HG03103 (cell line): ENCODE data around the gene GLI2.

Experiments used
- ATAC-seq: cut with Tn5 transposase; IDR thresholded peaks from one replicate; pipeline ENCODE4 v1.9.1; 2021; ENCODE audit warnings: low read depth; ENCODE audit not compliant: unreplicated experiment

The GLI2 gene

DNA sequence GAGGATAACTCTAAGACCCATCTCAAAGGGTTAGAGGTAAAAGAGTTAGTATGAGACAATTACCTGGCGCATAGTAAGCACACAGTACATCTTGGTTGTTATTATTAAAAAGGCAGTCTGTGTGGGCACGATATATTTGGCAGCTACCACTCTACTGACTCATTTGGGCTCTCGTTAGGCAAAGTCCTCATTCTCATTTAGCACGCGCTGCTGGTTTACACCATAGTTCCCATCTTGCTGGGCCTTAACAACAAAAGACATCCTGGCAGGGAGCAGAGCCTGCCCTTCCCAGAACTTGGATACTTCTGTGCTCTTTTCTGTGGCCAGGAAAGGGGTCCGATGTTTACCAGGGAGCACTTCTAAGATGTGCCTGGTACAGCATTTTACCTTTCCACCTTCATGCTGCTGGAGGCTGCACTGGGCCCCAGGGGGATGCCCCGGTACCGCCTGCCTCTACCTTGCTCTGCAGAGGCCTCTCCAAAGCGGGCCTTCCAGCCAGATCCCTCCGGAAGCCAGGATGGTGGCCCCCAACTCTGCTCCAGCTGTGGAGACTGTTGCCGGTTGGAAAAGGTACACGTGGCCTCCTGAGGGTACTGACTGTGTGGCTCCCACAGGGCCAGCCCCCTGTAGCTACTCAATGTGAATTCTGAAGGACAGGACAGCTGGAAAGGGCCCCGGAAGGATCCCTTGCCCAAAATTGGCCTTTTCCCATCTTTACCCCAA is 15.0 kb downstream of the GLI2 start:
- no peak for ATAC-seq

DNA sequence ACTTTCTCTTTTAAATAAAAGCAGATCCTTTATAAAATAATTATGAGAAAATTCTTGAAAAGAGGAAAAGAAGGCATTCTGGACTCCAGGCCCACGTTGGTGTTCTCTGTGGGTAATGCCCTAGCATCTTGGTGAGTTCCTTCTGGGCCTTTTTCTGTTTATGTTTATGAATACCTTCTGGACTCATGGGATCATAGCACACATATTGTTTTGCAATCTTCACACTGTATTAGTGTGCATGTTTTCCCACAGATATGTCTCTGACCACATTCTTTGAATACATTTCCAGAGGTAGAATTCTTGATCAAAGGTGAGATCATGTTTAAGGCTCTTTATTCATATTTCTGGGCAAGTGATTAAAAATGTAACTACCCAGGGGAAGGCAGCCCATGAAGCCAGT is 15.9 kb downstream of the GLI2 start:
- no peak for ATAC-seq

DNA sequence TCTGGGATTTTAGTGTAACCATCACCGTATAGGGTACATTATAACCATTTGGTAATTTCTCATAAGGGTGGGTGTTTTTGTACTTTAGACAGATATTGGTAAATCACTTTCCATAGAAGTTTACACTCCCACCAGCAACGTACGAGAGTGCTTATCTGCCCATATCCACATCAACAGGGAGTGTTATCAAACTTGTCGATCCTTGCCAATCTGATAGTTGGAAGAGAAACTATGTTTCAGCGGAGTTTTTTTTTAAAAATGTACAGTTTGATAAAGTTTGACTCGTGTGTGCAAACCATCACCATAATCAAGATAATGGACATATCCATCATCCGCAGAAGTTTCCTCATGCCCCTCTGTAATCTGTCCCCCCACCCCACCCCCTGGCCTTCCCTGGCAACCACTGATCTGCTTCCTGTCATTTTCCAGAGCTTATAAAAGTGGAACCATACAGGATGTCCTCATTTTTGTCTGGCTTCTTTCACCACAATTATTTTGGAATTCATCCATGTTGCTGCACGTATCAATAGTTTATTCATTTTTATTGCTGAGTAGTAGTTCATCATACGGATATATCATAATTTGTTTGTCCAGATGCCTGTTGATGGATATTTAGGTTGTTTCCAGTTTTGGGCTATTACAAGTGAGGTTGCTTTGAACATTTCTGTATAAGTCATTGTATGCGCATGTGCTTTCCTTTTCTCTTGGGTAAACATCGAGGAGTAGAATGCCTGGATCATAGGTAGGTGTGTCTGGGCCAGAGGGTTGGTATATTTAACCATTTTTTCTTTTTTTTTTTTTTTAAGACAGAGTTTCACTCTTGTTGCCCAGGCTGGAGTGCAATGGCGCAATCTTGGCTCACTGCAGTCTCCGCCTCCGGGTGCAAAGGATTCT is 18.6 kb downstream of the GLI2 start:
- no peak for ATAC-seq

DNA sequence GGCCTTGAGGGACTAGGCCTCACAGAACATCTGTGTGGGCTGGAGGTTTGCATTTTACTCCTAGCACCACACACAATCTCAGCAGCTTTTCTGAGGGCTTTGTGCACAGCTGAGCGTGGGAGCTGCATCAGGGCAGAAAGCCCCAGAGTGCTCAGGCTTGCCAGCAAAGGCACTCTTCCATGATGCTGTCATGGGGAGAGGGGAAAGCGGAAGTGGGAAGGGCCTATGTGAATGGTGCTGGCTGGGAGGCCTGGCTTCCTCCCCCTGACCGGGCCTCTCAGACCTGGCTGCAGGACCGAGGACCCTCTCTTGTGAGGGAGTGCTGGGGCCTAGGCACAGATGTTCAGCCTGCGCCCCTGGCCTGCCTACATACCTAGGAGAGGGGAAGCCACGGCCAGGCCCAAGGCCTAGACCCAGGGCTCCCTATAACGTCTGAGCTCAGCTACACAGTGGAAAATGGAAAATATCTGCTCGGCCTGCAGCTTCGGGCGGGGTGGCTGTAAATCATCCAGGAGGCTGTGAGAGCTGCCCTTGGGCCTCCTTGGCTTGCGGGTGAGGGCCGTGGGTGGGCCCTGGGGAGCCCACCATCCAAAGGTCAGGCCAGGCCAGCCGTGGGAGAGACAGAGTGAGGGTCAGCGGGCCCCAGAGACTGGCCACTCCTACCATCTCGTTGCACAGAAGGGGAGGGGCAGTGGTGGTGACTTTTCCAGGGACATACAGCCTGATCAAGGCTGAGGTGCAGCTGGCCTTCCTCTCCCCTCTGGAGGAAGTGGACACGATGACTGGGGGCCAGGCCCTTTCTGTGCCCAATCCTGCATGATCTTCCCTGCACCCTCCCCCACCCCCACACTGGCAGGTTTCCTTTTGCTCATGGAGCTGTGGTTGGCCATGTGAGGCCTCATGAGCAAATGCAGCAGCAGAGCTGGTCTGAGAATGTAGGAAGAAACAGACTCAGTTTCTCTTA is 22.8 kb downstream of the GLI2 start:
- ATAC-seq: no peak

DNA sequence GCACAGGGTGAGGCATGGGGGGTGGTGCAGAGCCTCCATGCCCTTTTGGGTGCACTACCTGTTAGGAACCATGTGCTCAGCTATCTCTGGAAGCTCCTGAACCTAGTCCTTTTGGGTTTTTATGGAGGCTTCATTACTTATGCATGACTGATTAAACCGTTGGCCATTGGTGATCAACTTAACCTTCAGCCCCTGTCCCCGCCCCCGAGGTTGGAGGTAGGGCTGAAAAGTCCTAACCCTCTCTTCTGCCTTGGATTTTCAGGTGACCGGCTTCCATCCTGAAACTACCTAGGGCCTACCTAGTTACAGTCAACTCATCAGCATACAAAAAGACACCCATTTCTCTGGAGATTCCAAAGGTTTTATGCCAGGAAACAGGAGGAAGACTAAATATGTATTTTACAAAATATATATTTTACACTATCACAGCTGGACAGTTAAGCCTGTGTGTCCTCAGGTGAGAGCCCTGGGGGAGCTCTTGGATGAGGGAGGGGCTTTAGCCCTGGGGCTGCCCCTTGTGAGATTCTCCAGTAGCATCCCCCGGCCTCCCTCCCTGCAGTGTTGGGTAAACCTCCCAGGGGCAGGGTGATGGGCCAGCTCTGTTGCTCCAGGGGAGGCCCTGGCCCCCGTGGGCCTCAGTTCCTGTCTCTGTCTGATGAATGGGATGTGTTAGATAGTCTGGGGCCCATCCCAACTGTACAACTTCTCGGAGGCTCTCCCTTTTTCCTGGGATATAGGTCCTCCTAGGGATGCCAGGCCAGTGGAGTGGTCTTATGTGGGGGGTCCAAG is 24.1 kb downstream of the GLI2 start:
- no peak for ATAC-seq

DNA sequence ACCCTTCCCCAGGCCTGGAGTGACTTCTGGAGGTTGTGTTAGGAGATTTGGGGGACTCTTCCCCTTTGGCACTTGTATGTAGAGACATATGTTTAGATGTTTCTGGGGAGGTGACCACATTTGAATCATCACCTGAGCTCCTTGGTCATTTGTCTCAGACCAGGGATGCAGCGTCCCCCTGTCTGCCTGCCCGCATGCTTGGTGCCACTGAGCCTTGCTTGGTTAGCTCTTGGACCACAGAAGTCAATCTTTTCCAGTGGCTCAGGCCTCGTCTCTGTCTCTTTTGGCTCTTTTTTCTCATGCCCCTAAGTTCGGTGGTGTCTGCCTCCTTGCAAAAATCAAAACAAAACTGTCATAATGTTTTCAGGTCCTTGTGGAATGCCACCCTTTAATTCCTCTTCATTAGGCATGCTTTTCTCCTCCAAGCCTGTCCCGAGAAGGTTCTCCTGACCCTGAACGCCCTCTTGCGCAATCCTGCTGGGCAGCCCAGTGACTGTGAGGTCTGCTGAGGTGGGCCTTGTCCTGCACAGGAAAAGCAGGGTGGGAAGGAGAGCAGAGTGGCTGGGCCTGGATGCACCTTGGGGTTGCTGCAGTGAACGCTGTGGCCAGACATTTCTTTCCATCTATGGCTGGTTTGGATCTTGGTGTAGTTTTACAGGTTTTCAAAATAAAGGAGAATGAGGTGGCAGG is 24.9 kb downstream of the GLI2 start:
- ATAC-seq: no peak

DNA sequence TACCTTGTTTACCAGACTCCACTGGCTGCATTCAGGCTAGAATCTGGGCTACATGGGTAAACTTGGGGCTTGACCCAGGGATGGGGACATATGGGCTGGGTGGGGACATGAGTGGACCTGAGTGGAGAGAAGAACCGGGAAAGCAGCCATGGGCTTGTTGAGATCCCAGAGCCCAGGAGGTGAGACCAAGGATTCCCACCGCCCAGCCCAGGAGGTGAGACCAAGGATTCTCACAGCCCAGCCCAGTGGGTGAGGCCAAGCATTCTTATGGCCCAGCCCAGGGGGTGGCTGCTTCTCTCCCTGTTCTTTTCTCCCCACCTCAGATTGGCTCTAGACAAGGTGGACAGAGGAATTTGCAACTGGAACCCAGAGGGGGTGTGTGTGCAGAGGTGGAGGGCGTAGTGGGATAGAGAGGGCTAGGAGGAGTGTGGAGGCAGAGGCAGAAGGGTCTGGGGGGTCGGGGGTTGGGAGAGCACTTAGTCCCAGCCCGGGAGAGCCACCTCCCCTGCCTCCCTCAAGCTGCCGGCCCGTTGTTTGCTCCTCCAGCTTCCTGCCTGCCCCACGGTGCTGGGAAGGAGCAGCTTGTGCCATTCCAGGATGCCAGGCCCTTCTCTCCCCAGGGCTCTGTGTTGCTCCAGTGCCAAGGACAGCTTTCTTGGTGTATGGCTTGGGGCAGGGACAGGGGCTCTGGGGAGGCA is 25.6 kb downstream of the GLI2 start:
- no peak for ATAC-seq

DNA sequence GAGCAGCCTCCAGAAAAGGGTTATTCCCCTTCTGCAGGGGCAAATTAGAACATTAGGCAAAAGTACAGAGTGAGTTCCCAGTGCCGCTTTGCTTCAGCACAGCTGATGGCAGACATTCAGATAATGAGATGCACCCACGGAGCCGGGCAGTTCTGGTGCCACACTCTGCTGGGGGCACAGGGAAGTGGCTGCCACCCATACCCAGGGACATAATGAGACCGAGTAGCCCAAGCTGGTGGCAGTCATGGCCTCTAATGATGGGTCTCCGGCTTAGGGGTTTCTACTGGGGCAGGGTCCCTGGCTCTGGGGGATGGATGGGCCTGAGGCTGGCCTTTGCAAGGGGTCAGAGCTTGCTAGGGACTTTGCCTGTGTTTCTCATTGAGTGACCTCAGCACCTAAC is 26.2 kb downstream of the GLI2 start:
- no peak for ATAC-seq

DNA sequence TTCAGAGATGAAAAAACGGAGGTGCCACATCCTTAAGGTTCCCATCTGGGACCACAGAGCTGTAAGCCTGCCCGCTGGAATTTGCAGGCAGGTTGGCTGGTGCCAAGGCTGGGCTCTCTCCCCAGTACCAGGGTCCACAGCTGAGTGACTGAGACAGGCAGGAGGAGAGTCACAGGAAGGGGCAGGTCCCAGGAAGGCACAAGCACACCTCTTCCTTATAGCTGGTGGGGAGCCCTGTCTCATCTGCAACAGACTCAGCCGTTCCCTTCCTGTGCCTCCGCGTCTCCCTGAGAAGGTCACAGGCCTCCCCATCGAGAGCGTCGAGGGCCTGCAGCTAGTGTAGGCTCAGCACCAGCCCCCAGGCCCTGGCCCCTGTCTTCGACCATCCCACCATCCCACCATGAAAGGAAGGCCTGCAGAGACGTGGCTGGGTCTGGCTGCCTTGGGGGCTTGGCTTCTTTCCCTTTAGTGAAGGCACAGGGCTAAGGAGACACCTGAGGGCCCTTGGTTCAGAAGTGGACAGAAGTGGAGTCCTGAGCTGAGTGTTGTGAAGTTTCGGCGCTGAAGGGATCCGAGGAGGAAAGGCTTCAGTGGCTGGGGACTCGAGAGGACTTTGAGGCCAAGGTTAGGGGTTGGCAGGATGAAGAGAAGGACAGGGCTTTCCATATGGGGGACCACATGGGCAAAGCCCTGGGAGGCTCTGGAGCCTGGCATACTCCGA is 26.8 kb downstream of the GLI2 start:
- ATAC-seq: no peak

DNA sequence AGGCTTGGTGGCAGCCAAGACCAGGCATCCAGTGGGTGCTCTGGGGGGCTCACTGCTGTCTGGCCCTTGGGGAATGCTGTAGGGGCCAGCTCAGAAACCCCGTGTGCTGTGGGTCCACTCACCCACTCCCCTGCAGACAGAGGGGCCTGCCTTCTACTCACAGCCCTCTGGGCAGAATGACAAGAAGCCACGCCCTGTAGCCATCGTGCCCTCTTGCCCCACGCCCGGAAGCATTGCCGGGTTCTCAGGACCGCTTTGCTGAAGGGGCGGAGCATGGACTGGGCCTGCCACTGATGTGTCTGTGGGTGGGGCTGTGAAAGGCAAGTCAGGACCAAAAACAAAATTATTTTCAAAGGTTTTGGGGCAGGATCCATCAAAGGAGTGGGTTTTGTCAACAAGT is 27.8 kb downstream of the GLI2 start:
- ATAC-seq: no peak

DNA sequence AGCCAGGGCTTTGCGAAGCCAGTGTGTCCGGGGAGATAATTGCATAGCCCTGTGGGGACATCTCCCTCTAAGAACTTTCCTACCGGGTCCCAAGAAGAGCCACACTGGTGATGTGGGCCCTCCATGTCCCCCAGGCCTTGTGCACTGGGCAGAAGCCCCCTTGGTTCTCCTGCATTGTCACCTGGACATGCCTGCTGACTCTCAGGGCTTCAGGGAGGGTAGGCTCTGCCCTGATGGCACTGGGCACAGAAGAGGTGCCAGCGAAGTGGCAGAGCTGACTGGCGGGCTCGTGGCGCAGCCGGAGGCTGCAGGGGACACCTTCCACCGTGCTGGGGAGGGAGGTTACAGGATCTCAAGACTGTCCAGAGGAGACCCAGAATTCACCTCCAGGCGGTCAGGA is 28.3 kb downstream of the GLI2 start:
- ATAC-seq: no peak

DNA sequence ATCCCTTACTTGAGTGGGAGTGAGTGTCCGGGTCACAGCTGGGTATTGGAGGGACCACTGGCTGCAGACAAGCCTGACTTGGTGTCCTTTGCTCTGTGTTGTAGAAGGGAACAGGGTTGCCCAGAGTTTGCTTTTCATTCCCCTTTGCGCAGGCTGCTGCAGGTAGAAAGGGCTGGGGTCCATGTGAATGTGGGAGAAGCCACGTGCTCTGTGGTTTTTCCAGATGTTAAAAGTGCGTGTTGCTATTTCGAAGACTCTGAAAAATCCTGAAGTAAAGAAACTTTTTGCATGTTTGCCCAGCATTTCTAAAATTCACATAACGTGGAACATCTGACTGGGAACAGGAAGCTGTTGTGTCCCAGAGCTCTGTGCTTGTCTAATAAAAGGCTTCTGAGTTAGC is 28.8 kb downstream of the GLI2 start:
- ATAC-seq: no peak

DNA sequence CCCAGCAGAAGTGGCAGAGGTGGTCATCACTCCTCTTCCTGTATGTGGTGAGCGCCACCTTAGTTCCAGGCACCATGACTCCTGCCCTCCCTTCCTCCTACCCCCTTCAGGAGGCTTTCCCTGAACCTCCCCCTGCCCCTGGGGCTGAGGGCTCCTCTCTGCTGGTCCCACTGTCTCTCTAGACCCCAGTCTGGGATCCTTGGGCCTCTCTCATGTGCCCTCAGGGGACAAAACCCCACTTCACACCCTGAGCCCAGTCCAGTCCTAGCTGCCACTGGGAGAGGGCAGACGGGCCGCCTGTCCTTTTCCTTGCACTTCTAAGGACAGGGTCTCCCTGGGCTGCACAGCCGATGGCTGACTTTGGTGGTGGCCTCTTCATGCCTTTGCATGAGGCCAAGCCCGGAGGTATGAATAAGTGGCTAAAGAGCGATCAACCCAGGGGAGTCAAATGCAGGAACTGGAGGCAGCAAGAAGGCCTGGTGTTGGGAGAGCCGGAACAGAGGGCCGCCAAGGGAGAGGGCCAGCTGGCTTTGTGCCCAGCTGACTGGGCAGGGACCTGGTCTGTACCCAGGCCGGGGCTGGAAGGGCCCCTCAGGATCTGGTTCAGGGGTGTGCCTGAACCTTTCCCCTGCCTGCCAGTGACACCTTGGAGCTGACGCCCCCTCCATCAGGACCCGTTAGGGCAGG is 29.5 kb downstream of the GLI2 start:
- ATAC-seq: no peak

DNA sequence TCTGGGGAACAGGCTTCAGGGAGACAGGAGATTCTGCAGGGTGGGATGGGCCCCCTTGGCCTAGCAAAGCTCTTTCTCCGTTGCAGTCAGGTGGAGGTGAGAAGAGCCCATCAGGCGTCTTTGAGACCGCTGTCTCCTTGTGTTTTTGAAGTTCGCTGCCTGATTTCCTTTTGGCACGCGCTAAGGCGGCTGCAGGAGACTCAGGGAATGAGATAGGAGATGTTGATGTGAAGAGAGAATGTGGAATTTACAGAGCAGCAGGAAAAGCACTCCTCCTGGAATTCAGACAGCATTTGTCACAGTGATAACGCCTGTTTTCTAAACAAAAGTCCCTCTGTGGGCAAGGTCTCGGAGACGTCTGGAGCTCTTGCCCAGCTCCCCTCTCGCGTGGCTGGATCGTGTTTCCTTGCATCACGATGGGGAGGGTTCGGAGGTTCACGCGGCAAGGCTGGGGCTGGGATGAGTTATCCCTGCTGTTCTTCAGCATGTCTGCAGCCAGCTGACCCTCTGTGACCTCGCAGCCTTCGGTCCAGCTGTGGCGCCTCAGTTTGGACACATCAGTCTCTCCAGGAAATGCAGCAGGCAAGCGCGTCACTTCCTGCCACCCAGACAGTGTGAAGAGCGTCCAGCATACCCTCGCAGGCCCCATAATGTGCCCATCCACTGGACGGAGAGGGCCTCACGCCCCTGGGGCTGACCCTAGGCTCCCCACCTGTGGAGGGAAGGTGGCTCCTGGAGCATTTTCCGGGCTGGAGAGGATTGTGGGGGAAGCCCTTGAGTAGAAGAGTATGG is 30.2 kb downstream of the GLI2 start:
- ATAC-seq: no peak

DNA sequence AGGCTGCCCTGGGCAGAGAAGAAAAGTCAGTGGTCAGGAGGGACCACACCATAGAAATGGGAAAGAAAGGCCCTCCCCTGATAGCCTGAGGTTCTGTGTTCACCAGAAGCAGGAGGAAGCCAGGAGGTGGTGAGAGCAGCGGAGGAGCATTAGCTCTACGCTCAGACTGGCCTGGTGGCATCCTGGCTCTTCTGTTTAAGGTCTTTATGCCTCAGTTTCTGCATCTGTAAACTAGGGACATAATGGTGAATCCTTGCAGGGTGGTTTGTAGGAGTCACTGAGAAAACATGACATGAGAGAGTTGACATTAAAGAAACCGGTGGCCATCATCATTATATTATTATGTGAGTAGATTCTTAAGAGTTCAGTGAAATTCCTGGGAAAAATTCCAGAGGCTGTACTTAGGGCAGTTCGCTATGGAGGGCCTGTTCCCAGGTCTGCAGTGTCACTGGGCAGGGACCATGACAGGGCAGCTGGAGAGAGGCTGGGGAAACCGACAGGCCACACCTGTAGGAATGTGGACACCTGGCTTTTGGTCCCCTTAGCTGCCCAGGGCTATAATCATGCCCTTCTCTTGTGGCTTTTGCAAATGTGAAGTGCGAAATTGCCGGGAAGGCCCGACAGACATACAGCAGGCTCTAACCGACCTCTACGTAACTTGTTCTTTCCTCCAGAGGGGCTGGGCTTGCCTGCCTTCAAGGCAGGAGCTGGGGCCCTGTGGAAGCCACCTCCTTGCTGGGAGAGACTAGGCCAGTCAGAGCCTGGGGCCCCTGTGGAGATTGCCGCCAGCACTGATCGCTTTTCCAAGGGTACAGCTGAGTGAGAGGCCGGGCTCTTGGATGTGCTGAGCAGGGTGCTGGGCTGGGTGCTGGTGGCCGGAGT is 31.0 kb downstream of the GLI2 start:
- no peak for ATAC-seq

DNA sequence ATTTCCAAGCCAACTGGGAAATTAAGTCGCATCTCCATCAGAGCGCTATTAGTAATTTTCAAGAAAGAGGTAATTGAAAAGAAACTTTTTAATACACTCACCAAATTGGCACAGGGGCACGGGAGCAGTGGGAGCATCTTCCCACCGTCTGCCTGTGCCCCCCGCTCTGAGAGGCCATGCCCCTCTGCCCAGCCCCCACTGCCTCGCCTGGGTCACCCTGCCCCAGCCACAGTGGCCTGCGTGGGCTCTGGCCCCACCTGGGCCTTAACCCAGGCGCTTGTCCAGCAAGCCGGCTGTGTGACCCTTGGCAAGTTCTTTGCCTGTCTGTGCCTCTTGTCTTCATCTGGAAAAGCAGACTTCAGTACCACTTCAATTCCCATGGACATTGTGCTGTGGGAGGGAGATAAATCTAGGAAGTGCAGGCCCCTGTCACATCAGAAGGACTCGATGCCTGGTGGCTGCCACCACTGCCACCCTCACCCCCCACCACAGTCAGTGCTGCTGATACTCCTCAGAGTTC is 31.9 kb downstream of the GLI2 start:
- ATAC-seq: no peak
